ENCODE results near the gene DUSP10.

DNA sequence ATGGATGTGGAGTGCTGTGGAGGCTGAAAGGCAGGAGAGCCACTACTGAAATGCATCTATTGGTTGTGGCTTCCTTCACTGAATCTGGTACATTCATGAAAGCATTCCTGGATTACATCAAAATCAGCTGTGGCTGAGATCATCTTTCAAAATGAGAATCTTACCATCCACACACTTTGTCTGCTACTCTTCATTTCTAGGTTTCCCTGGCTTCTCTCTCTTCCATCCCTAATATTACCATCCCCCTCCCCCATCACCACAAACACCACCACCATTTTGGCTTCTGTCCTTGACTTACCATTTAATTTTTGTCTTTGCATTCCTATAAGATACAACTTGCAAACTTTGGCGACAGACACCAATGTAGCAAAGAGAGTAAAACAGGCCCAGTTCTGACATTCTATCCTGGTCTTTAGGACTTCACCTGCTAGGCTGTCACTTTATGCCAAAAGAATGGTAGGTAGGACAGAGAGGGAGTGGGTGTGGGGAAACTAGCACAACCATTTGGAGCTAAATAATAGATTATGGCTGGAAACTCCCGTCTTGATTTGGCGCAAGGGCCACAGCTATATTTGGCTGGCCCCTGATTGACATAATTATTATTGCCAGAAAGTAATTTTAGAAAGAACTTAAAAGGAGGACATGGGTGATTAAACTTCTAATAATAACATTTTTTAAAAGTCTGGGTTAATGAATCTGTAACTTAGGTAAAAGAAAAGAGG lies 15.1 kb upstream of the DUSP10 start:
- no peak for TF ChIP-seq POLR2AphosphoS5 (IDR thresholded peaks at IDR 0.05)
- no peak for TF ChIP-seq CTCF (IDR thresholded peaks at IDR 0.05)
- no peak for TF ChIP-seq EP300 (IDR thresholded peaks at IDR 0.05)
- no peak for TF ChIP-seq POLR2A (IDR thresholded peaks at IDR 0.05)
